ENCODE data around the gene HBS1L. TPM values are rescaled to one million over a fixed set of nuclear protein-coding genes. Genes with fewer than 3 reads are reported as not detected.

Gene HBS1L
- total and polyA plus RNA-seq, 2 of the 4 experiments (the other 2 are of a cell fraction): 45.1 to 120 TPM

- no peak overlapping the region for H4K5ac ChIP-seq (ENCODE audit: low read depth, low read length)
- CTCF ChIA-PET: no interaction called here
- H4K91ac ChIP-seq (ENCODE audit: insufficient read depth, low read depth, low read length): no peak overlapping the region
- H3K27ac ChIP-seq (ENCODE audit: insufficient read depth, low read length): no peak overlapping the region
- no CpG with 5 or more reads among the region's 4 CpGs for whole genome bisulfite sequencing, 2 experiments (ENCODE audit: extremely low coverage in 2 of 2, insufficient read length in 1 of 2)
- H3K36me3 ChIP-seq (ENCODE audit: control insufficient read depth, insufficient read depth, low read length): no peaks in the 10 kb centered on the region
- TF ChIP-seq RCOR1 (IDR thresholded peaks at IDR 0.05; ENCODE audit: insufficient replicate concordance, low read length): no peak
- TF ChIP-seq CTCF (conservative IDR thresholded peaks at IDR 0.05; ENCODE audit: low read depth, low read length): no peak
- TF ChIP-seq CHD1 (IDR thresholded peaks at IDR 0.05; ENCODE audit: low read depth, low read length): no peak
- TF ChIP-seq NFE2L2 (IDR thresholded peaks at IDR 0.05; ENCODE audit: low read depth, low read length): no peak
- no peak for TF ChIP-seq POLR2A (IDR thresholded peaks at IDR 0.05; ENCODE audit: low read depth, low read length)
- no peak for TF ChIP-seq FOS (IDR thresholded peaks at IDR 0.05; ENCODE audit: low read depth, low read length)
- TF ChIP-seq MAFK (IDR thresholded peaks at IDR 0.05; ENCODE audit: low read depth, low read length): no peak
- TF ChIP-seq RFX5 (IDR thresholded peaks at IDR 0.05; ENCODE audit: low read depth, low read length): no peak
- in situ Hi-C loops (cut with MboI; ENCODE audit: low sequenced_read_pairs): no loop called here
- ATAC-seq (ENCODE audit: low read depth): no peak
- no peak overlapping the region for H3K9ac ChIP-seq (ENCODE audit: low read depth, low read length)
- no peaks in the 10 kb centered on the region for H3K9me3 ChIP-seq (ENCODE audit: control insufficient read depth, insufficient read depth, low read length)
- POLR2A ChIA-PET (ENCODE audit: unreplicated experiment): no interaction called here
- H3K18ac ChIP-seq (ENCODE audit: low read depth, low read length): no peak overlapping the region
- no peak overlapping the region for H3K4me3 ChIP-seq (ENCODE audit: insufficient read depth, low read depth, low read length)
- no peak overlapping the region for H4K8ac ChIP-seq (ENCODE audit: low read depth in 2 of 2, low read length in 2 of 2)
- H3K9me1 ChIP-seq (ENCODE audit: insufficient read depth, low read length): 0 out of 2 replicates have a peak, but pooled peaks cover 3% of the 10 kb centered on the region
- peaks cover 9% of the 10 kb centered on the region; the same call in 1 of the 2 replicates for H3K27me3 ChIP-seq (ENCODE audit: control insufficient read depth, insufficient read depth, low read length)
- intact Hi-C loops (cut with micrococcal nuclease): no loop called here
- dilution Hi-C loops (cut with HindIII; ENCODE audit: low sequenced_read_pairs, unreplicated experiment): no loop called here
- H2BK15ac ChIP-seq (ENCODE audit: low read depth, low read length): no peak overlapping the region
- H3K56ac ChIP-seq (ENCODE audit: extremely low read depth, insufficient read depth, low read length): no peak overlapping the region
- H3K23ac ChIP-seq (ENCODE audit: low read depth, low read length): no peak overlapping the region
- no TSS peak for BruUV-seq (replicated peaks)
- no peak overlapping the region for H2BK5ac ChIP-seq (ENCODE audit: low read depth, low read length, poor library complexity, severe bottlenecking)
- H2AK9ac ChIP-seq (replicated peaks; ENCODE audit: low read depth, low read length, poor library complexity): no peak overlapping the region
- no peak overlapping the region for H2AFZ ChIP-seq (replicated peaks; ENCODE audit: low read length, poor library complexity)
- no peaks in the 10 kb centered on the region for H4K20me1 ChIP-seq (ENCODE audit: insufficient read depth, low read length)
- H2AK5ac ChIP-seq (ENCODE audit: low read depth, low read length): no peak overlapping the region
- H3K4ac ChIP-seq (ENCODE audit: low read depth, low read length): no peak overlapping the region
- H3K4me1 ChIP-seq (ENCODE audit: control insufficient read depth, insufficient read depth, low read length): no peaks in the 10 kb centered on the region
- no peaks in the 10 kb centered on the region for H3K79me1 ChIP-seq (ENCODE audit: low read depth in 1 of 2, low read length in 2 of 2)
- no peak overlapping the region for H2BK120ac ChIP-seq (ENCODE audit: low read depth, low read length)
- H3K14ac ChIP-seq (replicated peaks; ENCODE audit: low read depth, low read length): no peak overlapping the region
- H3K4me2 ChIP-seq (ENCODE audit: low read depth, low read length): no peak overlapping the region
- DNase-seq: no peak
- H2BK20ac ChIP-seq (ENCODE audit: low read depth, low read length): no peak overlapping the region
These were observed 35.3 kb upstream of the HBS1L start for GRCh38 chr6:135089901-135090300.

Data from IMR-90 (cell line).